HepG2 (cell line): ENCODE measurements around the gene ERC1. TPM values are rescaled to one million over a fixed set of nuclear protein-coding genes. Genes with fewer than 3 reads are reported as not detected.

Experiments used
- ARID5B ChIP-seq: IDR thresholded peaks from 2 replicates; pipeline ENCODE4 v1.4.0; 2020; ENCODE audit warnings: mild to moderate bottlenecking, missing genetic modification reagents
- ARNT ChIP-seq: fragments of 450-650 bp; IDR thresholded peaks from 2 replicates; pipeline ENCODE4 v1.6.1; 2017
- DPF2 ChIP-seq: sonication (generic); formaldehyde crosslinking; IDR thresholded peaks from 2 replicates; pipeline ENCODE4 v1.4.0; 2020; ENCODE audit warnings: mild to moderate bottlenecking, low read depth, missing genetic modification reagents, borderline replicate concordance
- ETV5 ChIP-seq: IDR thresholded peaks from 2 replicates; pipeline ENCODE4 v1.6.1; 2018; ENCODE audit warnings: missing biosample characterization, missing genetic modification reagents, inconsistent platforms, borderline replicate concordance
- FOXP1 ChIP-seq, 2 experiments: fragments of 450-650 bp in 1 of 2; IDR thresholded peaks; 2 replicates each; pipeline ENCODE4 v1.6.1; 2017 to 2018; ENCODE audit warnings: antibody characterized with exemption in 1 of 2
- MAFK ChIP-seq, 2 experiments: IDR thresholded peaks in 1 of 2; conservative IDR thresholded peaks in 1 of 2; 2 replicates each; pipeline ENCODE4 v1.6.1; 2011; ENCODE audit warnings: improper control_type of control experiment in 2 of 2, low read length in 2 of 2
- NR2F6 ChIP-seq, 2 experiments: IDR thresholded peaks; 2 replicates each; pipeline ENCODE4 v1.6.1; 2016; ENCODE audit warnings: antibody characterized with exemption in 1 of 2, mild to moderate bottlenecking in 1 of 2
- RAD51 ChIP-seq: fragments of 450-650 bp; IDR thresholded peaks from 2 replicates; pipeline ENCODE4 v1.6.1; 2016; ENCODE audit warnings: borderline replicate concordance
- RFX1 ChIP-seq: fragments of 450-650 bp; IDR thresholded peaks from 2 replicates; pipeline ENCODE4 v1.6.1; 2017
- SKIL ChIP-seq: sonication (generic); formaldehyde crosslinking; IDR thresholded peaks from 2 replicates; pipeline ENCODE4 v1.8.0; 2022; ENCODE audit warnings: missing genetic modification reagents, mild to moderate bottlenecking, moderate library complexity, borderline replicate concordance
- SOX5 ChIP-seq: IDR thresholded peaks from 2 replicates; pipeline ENCODE4 v1.6.1; 2016; ENCODE audit warnings: borderline replicate concordance
- TCF7 ChIP-seq: sonication (generic); IDR thresholded peaks from 2 replicates; pipeline ENCODE4 v1.6.1; 2016; ENCODE audit warnings: antibody characterized with exemption, low read depth
- TFAP4 ChIP-seq: sonication (generic); IDR thresholded peaks from 2 replicates; pipeline ENCODE4 v1.6.1; 2016; ENCODE audit warnings: low read depth, borderline replicate concordance
- ZBTB44 ChIP-seq: sonication (generic); formaldehyde crosslinking; IDR thresholded peaks from 2 replicates; pipeline ENCODE4 v1.4.0; 2020; ENCODE audit warnings: missing genetic modification reagents
- ZNF331 ChIP-seq: sonication (generic); formaldehyde crosslinking; IDR thresholded peaks from 2 replicates; pipeline ENCODE4 v1.4.0; 2020; ENCODE audit warnings: missing genetic modification reagents
- ZNF530 ChIP-seq: sonication (generic); formaldehyde crosslinking; IDR thresholded peaks from 2 replicates; pipeline ENCODE4 v1.5.0; 2020; ENCODE audit warnings: low read depth, mild to moderate bottlenecking, missing genetic modification reagents
- ZNF672 ChIP-seq: sonication (generic); formaldehyde crosslinking; IDR thresholded peaks from 2 replicates; pipeline ENCODE4 v1.8.1; 2022; ENCODE audit warnings: missing genetic modification reagents
- polyA plus RNA-seq, 8 experiments: library from polyadenylated mRNA; depleted of rRNA in 3 of 8; stranded (reverse) in 7 of 8; unstranded in 1 of 8; fragments of >200 nt; fragmentation: Illumina TruSeq in 4 of 8; extraction: Trizol in 4 of 8; gene quantifications; 2 replicates each; pipeline versions ENCODE4 v1.2.1 to v1.2.3, GENCODE V29; 2011 to 2016; ENCODE audit warnings: low read depth in 4 of 8, missing spikeins in 1 of 8, mixed read lengths in 1 of 8; ENCODE audit not compliant: insufficient read depth in 1 of 8
- total RNA-seq, 5 experiments: library from RNA; depleted of rRNA; stranded (reverse); fragments of >200 nt; fragmentation: Illumina TruSeq; extraction: Trizol; gene quantifications; 2 replicates each; pipeline ENCODE4 v1.2.3, GENCODE V29; 2016; ENCODE audit warnings: low read depth in 1 of 5

ERC1 gene
- total and polyA plus RNA-seq, 2 of the 13 experiments (the other 11 are each of a cell fraction or from before 2014, with no cell fraction given) = 6.1 to 12.4 TPM

- TF ChIP-seq TCF7 (peak; percentile 58; the same call in 1 of the 2 replicates), SOX5 (CRISPR knock-in tag) (peak; percentile 39; the same call in 1 of the 2 replicates), ARNT (no peak), ZBTB44 (CRISPR knock-in tag) (no peak), DPF2 (CRISPR knock-in tag) (no peak), ETV5 (CRISPR knock-in tag) (no peak), MAFK (conservative IDR thresholded peaks at IDR 0.05 in 1 of 2, IDR thresholded peaks at IDR 0.05 in 1 of 2; ENCODE audit: low read length in 2 of 2) (peak; percentile 14 to 29; a peak in 1 of 4 replicates), FOXP1 (IDR thresholded peaks at IDR 0.05) (no peak), FOXP1 (CRISPR knock-in tag; IDR thresholded peaks at IDR 0.05) (peak; percentile 54; the same call in 1 of the 2 replicates), RAD51 (no peak), SKIL (CRISPR knock-in tag) (peak; percentile 70), NR2F6 (IDR thresholded peaks at IDR 0.05) (no peak), NR2F6 (CRISPR knock-in tag; IDR thresholded peaks at IDR 0.05) (peak; percentile 52; the same call in 1 of the 2 replicates), ZNF672 (no peak), ARID5B (peak; percentile 71), ZNF331 (CRISPR knock-in tag) (0 out of 2 replicates have a peak, but pooled peaks have one; percentile 18), RFX1 (no peak), TFAP4 (0 out of 2 replicates have a peak, but pooled peaks have one; percentile 13), ZNF530 (CRISPR knock-in tag) (no peak)
Observed at GRCh38 chr12:1518591-1519516, 527.8 kb downstream of the ERC1 start (continued).
